Effector CD4-positive, alpha-beta T cell (primary cell): ENCODE results near the gene LHFPL4.

Experiments used
- DNase-seq: peaks from one replicate; pipeline ENCODE4 v3.0.0-alpha.2; 2020

LHFPL4 gene

GRCh38 chr3:9468460-9468859 is 85.2 kb downstream of the LHFPL4 start:
- no peak for DNase-seq

GRCh38 chr3:9467451-9467850 is 86.2 kb downstream of the LHFPL4 start:
- DNase-seq: no peak

GRCh38 chr3:9455596-9456131 is 98.0 kb downstream of the LHFPL4 start:
- DNase-seq: no peak

GRCh38 chr3:9452417-9452816 is 101.2 kb downstream of the LHFPL4 start:
- DNase-seq: no peak

- no peak for DNase-seq
Observed at GRCh38 chr3:9450991-9451390, 102.6 kb downstream of the LHFPL4 start.

- DNase-seq: no peak
Observed at GRCh38 chr3:9450126-9450525, 103.5 kb downstream of the LHFPL4 start.

- DNase-seq: no peak
Observed at GRCh38 chr3:9448643-9449042, 105.0 kb downstream of the LHFPL4 start.
